BJ (cell line): Measurements from ENCODE around the gene TMEM248. TPM values are rescaled to one million over a fixed set of nuclear protein-coding genes. Genes with fewer than 3 reads are reported as not detected.
A peak's percentile ranks its signal among the peaks of the same experiment; 100 is the strongest.

ENCODE experiments used
- CTCF ChIA-PET: fragments of 350-600 bp; formaldehyde crosslinking; extraction: SDS; loops from one replicate; lab custom pipeline; 2021; ENCODE audit warnings: antibody characterized with exemption, inconsistent platforms; lab: Yijun Ruan, JAX
- POLR2A ChIA-PET: fragments of 300-600 bp; sonication (Branson Sonifier 250); formaldehyde crosslinking; extraction: SDS; loops from one replicate; lab custom pipeline; 2021; ENCODE audit warnings: antibody characterized with exemption; lab: Charles Lee
- DNase-seq: peaks from one replicate; pipeline ENCODE4 v3.0.0-alpha.2; 2011; ENCODE audit warnings: low read depth
- H3K27me3 ChIP-seq: 2 replicates; pipeline ENCODE4 v1.6.0; 2011; ENCODE audit warnings: low read length; ENCODE audit not compliant: control insufficient read depth, insufficient read depth
- H3K36me3 ChIP-seq: 2 replicates; pipeline ENCODE4 v1.5.1; 2011; ENCODE audit warnings: low read length; ENCODE audit not compliant: control insufficient read depth, insufficient read depth
- H3K4me3 ChIP-seq: 2 replicates; pipeline ENCODE4 v1.5.1; 2011; ENCODE audit warnings: low read depth, mild to moderate bottlenecking, control low read depth, low read length
- CTCF ChIP-seq: IDR thresholded peaks from 2 replicates; pipeline ENCODE4 v1.5.1; 2011; ENCODE audit warnings: low read depth, mild to moderate bottlenecking, control low read depth, inconsistent platforms, low read length, moderate library complexity; ENCODE audit not compliant: insufficient read depth
- polyA plus RNA-seq: library from polyadenylated mRNA; depleted of rRNA; stranded (reverse); fragments of >200 nt; gene quantifications from 2 replicates; pipeline ENCODE4 v1.2.3, GENCODE V29; 2011

The TMEM248 gene
- polyA plus RNA-seq, 1 experiment, result 281 TPM

GRCh38 chr7:66919704-66920103 lies 1.3 kb upstream of the TMEM248 start:
- Histone ChIP-seq H3K36me3 (0 out of 2 replicates have a peak, but pooled peaks cover 2% of the 10 kb centered on the region), H3K27me3 (no peaks in the 10 kb centered on the region), H3K4me3 (no peak overlapping the region)
- ChIA-PET CTCF (no interaction called here), POLR2A (no interaction called here)
- TF ChIP-seq CTCF, result no peak
- no peak for DNase-seq

DNA sequence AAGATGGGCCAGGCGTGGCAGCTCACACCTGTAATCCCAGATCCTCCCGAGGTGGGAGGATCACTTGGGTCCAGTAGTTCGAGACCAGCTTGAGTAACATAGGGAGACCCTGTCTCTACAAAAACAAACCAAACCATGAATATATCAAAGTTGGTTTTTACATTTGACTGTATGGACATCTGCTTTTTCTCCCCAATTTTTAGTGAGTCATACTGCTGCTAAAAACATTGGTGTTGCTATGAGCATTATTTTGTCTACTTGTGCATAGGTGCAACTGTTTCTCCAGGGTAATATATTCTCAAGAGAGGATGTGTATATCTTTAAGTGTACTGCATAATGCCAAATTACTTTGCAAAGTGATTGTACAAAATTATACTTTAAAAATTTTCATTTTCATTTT lies 769 bp upstream of the TMEM248 start:
- no peak for TF ChIP-seq CTCF
- H3K36me3 ChIP-seq, result 0 out of 2 replicates have a peak, but pooled peaks cover 2% of the 10 kb centered on the region
- POLR2A ChIA-PET, result no interaction called here
- no peaks in the 10 kb centered on the region for H3K27me3 ChIP-seq
- H3K4me3 ChIP-seq, result peak overlapping the region; percentile 95
- DNase-seq, result no peak
- CTCF ChIA-PET, result no interaction called here

DNA sequence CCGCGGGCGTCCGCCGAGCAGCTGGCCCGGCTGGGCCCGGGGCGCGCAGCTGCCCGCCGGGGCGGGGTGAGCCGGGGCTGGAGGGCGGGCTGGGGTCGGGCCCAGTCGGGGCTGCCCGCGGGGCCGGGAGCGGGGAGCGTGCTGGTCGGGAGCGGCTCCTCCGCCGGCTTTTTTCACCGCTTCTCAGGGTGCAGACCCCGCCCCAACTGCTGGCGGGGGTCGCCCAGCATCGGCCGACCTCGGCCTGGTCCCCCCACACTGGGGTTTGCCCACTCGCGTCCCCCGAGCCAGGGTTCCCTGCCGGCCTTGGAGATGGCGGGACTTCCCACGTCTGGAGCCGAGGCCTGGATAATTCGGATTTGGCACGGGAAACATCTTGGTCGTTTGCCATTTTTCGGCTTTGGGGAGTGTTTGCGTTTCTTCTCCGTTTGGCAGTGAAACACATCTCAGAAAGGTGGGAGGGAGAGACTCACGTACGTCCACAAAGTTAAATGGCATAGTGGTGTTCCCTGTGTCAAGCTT lies 432 bp downstream of the TMEM248 start:
- CTCF ChIA-PET, result interaction anchor here (0.5 kb wide), 1 partner anchor 418 kb away, joined by 3 read pairs; no protein-coding TSS in a partner anchor
- H3K4me3 ChIP-seq, result peak overlapping the region; percentile 95
- POLR2A ChIA-PET, result no interaction called here
- H3K36me3 ChIP-seq, result peaks cover 3% of the 10 kb centered on the region
- no peaks in the 10 kb centered on the region for H3K27me3 ChIP-seq
- no peak for DNase-seq
- no peak for TF ChIP-seq CTCF

DNA sequence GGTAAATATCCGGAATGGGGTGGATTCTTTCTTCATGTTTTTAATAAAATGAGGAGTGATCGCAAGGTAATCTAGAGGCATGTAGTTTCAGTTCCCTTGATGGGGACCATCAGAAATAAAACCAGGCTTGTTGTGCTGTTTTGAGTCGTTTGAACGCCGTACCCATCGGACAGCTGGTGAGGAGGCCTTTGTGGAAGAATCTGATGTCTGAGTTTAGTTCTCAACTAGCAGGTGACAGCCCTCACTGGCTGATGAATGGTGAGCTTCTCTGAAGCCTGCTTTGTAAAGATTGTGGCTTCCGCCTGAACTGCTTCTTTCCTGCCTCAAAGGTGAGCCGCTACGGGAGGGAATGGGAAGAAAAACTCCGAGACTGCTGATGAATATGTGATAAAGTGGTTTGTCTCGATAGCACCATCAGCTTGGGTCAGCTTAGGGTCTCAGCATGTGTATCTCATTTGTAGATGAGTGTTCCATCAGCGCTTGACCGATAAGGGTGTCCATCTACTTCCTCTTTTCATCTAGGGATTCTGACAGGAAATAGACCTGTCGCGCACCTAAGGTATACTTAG lies 977 bp downstream of the TMEM248 start:
- peak overlapping the region; percentile 95 for H3K4me3 ChIP-seq
- POLR2A ChIA-PET, result no interaction called here
- CTCF ChIA-PET, result no interaction called here
- H3K27me3 ChIP-seq, result no peaks in the 10 kb centered on the region
- DNase-seq, result no peak
- H3K36me3 ChIP-seq, result peaks cover 3% of the 10 kb centered on the region
- TF ChIP-seq CTCF, result no peak

DNA sequence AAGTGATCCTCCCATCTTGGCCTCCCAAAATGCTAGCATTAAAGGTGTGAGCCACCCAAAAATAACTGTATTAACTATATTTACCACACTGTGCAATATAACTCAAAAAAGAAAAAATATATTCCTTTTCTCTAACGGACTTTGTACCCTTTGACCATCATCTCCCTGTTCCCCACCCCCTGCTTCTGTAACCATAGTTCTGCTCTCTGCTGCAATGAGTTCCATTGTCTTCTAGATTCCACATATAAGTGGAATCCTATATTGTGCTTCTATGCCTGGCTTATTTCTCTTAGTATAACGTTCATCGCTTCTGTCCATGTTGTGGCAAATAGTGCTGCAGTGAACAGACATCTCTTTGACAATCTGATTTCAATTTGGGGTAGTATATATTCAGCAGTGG lies 4.2 kb downstream of the TMEM248 start:
- POLR2A ChIA-PET, result no interaction called here
- peaks cover 3% of the 10 kb centered on the region for H3K36me3 ChIP-seq
- TF ChIP-seq CTCF, result no peak
- no peak overlapping the region for H3K4me3 ChIP-seq
- no peaks in the 10 kb centered on the region for H3K27me3 ChIP-seq
- CTCF ChIA-PET, result no interaction called here
- no peak for DNase-seq
